Measurements from ENCODE around the gene PHF21A.

GRCh38 chr11:45896422-45896984, 224.8 kb downstream of the PHF21A start:
- no peak for TF ChIP-seq CTCF (IDR thresholded peaks at IDR 0.05; ENCODE audit: insufficient read depth, low read length, poor library complexity, severe bottlenecking)
- no peak for TF ChIP-seq EZH2phosphoT487 (conservative IDR thresholded peaks at IDR 0.05; ENCODE audit: low read length)
